B cell (primary cell): Measurements from ENCODE around the gene KCNA1.

ENCODE experiments used
- CTCF ChIP-seq: fragments of 200-600 bp; IDR thresholded peaks from one replicate; pipeline ENCODE4 v1.8.0; 2022; ENCODE audit warnings: antibody characterized with exemption, mild to moderate bottlenecking
- EZH2 ChIP-seq: IDR thresholded peaks from 2 replicates; pipeline ENCODE4 v1.6.1; 2012; ENCODE audit warnings: borderline replicate concordance, low read depth, mild to moderate bottlenecking, moderate library complexity, low read length; ENCODE audit not compliant: insufficient read depth, poor library complexity, severe bottlenecking

GRCh38 chr12:4959381-4959780, 49.7 kb downstream of the KCNA1 start:
- no peak for TF ChIP-seq CTCF
- TF ChIP-seq EZH2, result no peak
